CD4-positive, alpha-beta T cell (primary cell): ENCODE data around the gene CRIM1. TPM values are rescaled to one million over a fixed set of nuclear protein-coding genes. Genes with fewer than 3 reads are reported as not detected.

ENCODE experiments used
- ATAC-seq: fragments of 200-7000 bp; cut with Tn5 transposase; one replicate; pipeline ENCODE4 v1.10.0; 2022; ENCODE audit warnings: mild to moderate bottlenecking; ENCODE audit not compliant: poor library complexity
- CTCF ChIA-PET: fragments of 350-600 bp; sonication (Branson Sonifier 250); formaldehyde crosslinking; loops from one replicate; lab custom pipeline; 2021; ENCODE audit warnings: antibody characterized with exemption, inconsistent platforms; lab: Charles Lee
- POLR2A ChIA-PET: fragments of 350-600 bp; sonication (Branson Sonifier 250); formaldehyde crosslinking; loops from one replicate; lab custom pipeline; 2021; ENCODE audit warnings: antibody characterized with exemption, inconsistent platforms; lab: Charles Lee
- DNase-seq, 14 experiments: peaks; one replicate each; pipeline ENCODE4 v3.0.0-alpha.2; 2013 to 2020; ENCODE audit warnings: mixed read lengths in 2 of 14
- H3K27ac ChIP-seq, 2 donors: one replicate each; pipeline versions ENCODE4 v1.5.1 to v1.7.0; 2013; ENCODE audit warnings: low read length in 2 of 2, low read depth in 1 of 2, mild to moderate bottlenecking in 1 of 2
- H3K27me3 ChIP-seq, 2 experiments: 1 replicate in 1 of 2; 2 replicates in 1 of 2; pipeline versions ENCODE4 v1.6.1 to v1.7.0; 2013; ENCODE audit warnings: low read length in 2 of 2, control low read depth in 1 of 2, mild to moderate bottlenecking in 1 of 2, moderate library complexity in 1 of 2; ENCODE audit not compliant: insufficient read depth in 2 of 2, control insufficient read depth in 1 of 2
- H3K36me3 ChIP-seq: one replicate; pipeline ENCODE4 v1.6.1; 2013; ENCODE audit warnings: low read length, control low read depth; ENCODE audit not compliant: insufficient read depth
- H3K4me1 ChIP-seq: one replicate; pipeline ENCODE4 v1.6.1; 2013; ENCODE audit warnings: low read length, control low read depth; ENCODE audit not compliant: insufficient read depth
- H3K4me3 ChIP-seq: one replicate; pipeline ENCODE4 v1.5.1; 2013; ENCODE audit warnings: mild to moderate bottlenecking, low read length, moderate library complexity
- H3K9me3 ChIP-seq, 2 experiments: 1 replicate in 1 of 2; 2 replicates in 1 of 2; pipeline versions ENCODE4 v1.6.1 to v1.7.0; 2013; ENCODE audit warnings: low read length in 2 of 2, mild to moderate bottlenecking in 2 of 2, control low read depth in 1 of 2, moderate library complexity in 1 of 2; ENCODE audit not compliant: control insufficient read depth in 1 of 2, insufficient read depth in 1 of 2
- H3K27ac Mint-ChIP-seq: one replicate; pipeline ENCODE4 v1.8.0; 2020; ENCODE audit warnings: mixed read lengths
- H3K27me3 Mint-ChIP-seq: one replicate; pipeline ENCODE4 v1.8.0; 2021; ENCODE audit warnings: mixed read lengths
- H3K36me3 Mint-ChIP-seq: one replicate; pipeline ENCODE4 v1.8.0; 2021; ENCODE audit warnings: low read depth, mixed read lengths
- H3K4me1 Mint-ChIP-seq: one replicate; pipeline ENCODE4 v1.8.0; 2021; ENCODE audit warnings: low read depth, mixed read lengths
- H3K4me3 Mint-ChIP-seq: one replicate; pipeline ENCODE4 v1.8.0; 2020; ENCODE audit warnings: mild to moderate bottlenecking, mixed read lengths
- H3K9me3 Mint-ChIP-seq: one replicate; pipeline ENCODE4 v1.8.0; 2020; ENCODE audit warnings: mixed read lengths
- CTCF ChIP-seq: fragments of 200-600 bp; IDR thresholded peaks from one replicate; pipeline ENCODE4 v1.8.0; 2022; ENCODE audit warnings: antibody characterized with exemption, mild to moderate bottlenecking
- intact Hi-C, 2 experiments: fragments of 100-400 bp; cut with DNase I in 1 of 2; cut with micrococcal nuclease in 1 of 2; formaldehyde crosslinking; loops; one replicate each; pipeline versions ENCODE4 v1.15.1 to v1.9.0; 2023 to 2025; cut with DNase I, micrococcal nuclease
- total RNA-seq, 174 experiments: library from RNA in 2 of 174; stranded (reverse) in 2 of 174; gene quantifications; one replicate each; pipeline ENCODE4 v1.2.3 and lab custom pipeline; 2021 to 2026

Gene CRIM1
- total RNA-seq, 2 experiments from 2014 or later: 1.1 to 1.7 TPM

GRCh38 chr2:36404318-36404717, 48.7 kb downstream of the CRIM1 start:
- Histone ChIP-seq H3K27ac (no peak overlapping the region), H3K27me3 (no peaks in the 10 kb centered on the region), H3K4me3 (no peak overlapping the region), H3K4me1 (no peaks in the 10 kb centered on the region), H3K36me3 (no peaks in the 10 kb centered on the region), H3K9me3 (no peaks in the 10 kb centered on the region)
- no peaks in the 10 kb centered on the region for H3K36me3 Mint-ChIP-seq
- no peaks in the 10 kb centered on the region for H3K9me3 Mint-ChIP-seq
- no peak overlapping the region for H3K4me3 Mint-ChIP-seq
- ChIA-PET CTCF (no interaction called here), POLR2A (no interaction called here)
- no peak for DNase-seq
- intact Hi-C loops: no loop called here
- no peaks in the 10 kb centered on the region for H3K27me3 Mint-ChIP-seq
- no peak for TF ChIP-seq CTCF
- no peaks in the 10 kb centered on the region for H3K4me1 Mint-ChIP-seq
- no peak for ATAC-seq
- no peak overlapping the region for H3K27ac Mint-ChIP-seq

GRCh38 chr2:36404754-36405153, 49.2 kb downstream of the CRIM1 start:
- TF ChIP-seq CTCF: no peak
- no peak for DNase-seq
- no peaks in the 10 kb centered on the region for H3K36me3 ChIP-seq
- no peaks in the 10 kb centered on the region for H3K27me3 Mint-ChIP-seq
- CTCF ChIA-PET: interaction anchor here (0.9 kb wide), 1 partner anchor 9 kb away, joined by 3 read pairs; no protein-coding TSS in a partner anchor
- no peaks in the 10 kb centered on the region for H3K4me1 Mint-ChIP-seq
- no peaks in the 10 kb centered on the region for H3K9me3 Mint-ChIP-seq
- intact Hi-C loops: no loop called here
- no peaks in the 10 kb centered on the region for H3K27me3 ChIP-seq
- no peaks in the 10 kb centered on the region for H3K36me3 Mint-ChIP-seq
- H3K27ac Mint-ChIP-seq: no peak overlapping the region
- H3K27ac ChIP-seq: no peak overlapping the region
- POLR2A ChIA-PET: no interaction called here
- no peak overlapping the region for H3K4me3 ChIP-seq
- ATAC-seq: no peak
- no peaks in the 10 kb centered on the region for H3K9me3 ChIP-seq
- H3K4me3 Mint-ChIP-seq: no peak overlapping the region
- no peaks in the 10 kb centered on the region for H3K4me1 ChIP-seq

- intact Hi-C loops: no loop called here
- POLR2A ChIA-PET: no interaction called here
- H3K27me3 ChIP-seq: no peaks in the 10 kb centered on the region
These were observed 49.6 kb downstream of the CRIM1 start for GRCh38 chr2:36405183-36405582.

More at GRCh38 chr2:36405183-36405582, 49.6 kb downstream of the CRIM1 start:
- Mint-ChIP-seq H3K4me1 (no peaks in the 10 kb centered on the region), H3K27me3 (no peaks in the 10 kb centered on the region), H3K9me3 (no peaks in the 10 kb centered on the region), H3K27ac (no peak overlapping the region), H3K4me3 (no peak overlapping the region), H3K36me3 (no peaks in the 10 kb centered on the region)
- ATAC-seq: no peak
- Histone ChIP-seq H3K4me1 (no peaks in the 10 kb centered on the region), H3K27ac (no peak overlapping the region), H3K36me3 (no peaks in the 10 kb centered on the region), H3K4me3 (no peak overlapping the region), H3K9me3 (no peaks in the 10 kb centered on the region)
- CTCF ChIA-PET: interaction anchor here (0.9 kb wide), 1 partner anchor 9 kb away, joined by 3 read pairs; no protein-coding TSS in a partner anchor
- no peak for DNase-seq
- TF ChIP-seq CTCF: no peak
